Measurements from ENCODE around the gene TIAM2.

TIAM2 gene

DNA sequence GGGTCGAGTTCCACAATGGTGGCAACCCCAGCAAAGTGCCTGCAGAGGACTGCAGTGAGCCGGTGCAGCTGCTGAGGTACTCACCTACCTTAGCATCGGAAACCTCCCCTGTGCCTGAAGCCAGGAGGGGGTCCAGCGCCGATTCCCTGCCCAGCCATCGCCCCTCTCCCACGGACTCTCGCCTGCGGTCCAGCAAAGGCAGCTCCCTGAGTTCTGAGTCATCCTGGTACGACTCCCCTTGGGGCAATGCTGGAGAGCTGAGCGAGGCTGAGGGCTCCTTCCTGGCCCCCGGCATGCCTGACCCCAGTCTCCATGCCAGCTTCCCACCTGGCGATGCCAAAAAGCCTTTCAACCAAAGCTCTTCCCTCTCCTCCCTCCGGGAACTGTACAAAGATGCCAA, 134.6 kb downstream of the TIAM2 start:
- TF ChIP-seq, protein P1, sequence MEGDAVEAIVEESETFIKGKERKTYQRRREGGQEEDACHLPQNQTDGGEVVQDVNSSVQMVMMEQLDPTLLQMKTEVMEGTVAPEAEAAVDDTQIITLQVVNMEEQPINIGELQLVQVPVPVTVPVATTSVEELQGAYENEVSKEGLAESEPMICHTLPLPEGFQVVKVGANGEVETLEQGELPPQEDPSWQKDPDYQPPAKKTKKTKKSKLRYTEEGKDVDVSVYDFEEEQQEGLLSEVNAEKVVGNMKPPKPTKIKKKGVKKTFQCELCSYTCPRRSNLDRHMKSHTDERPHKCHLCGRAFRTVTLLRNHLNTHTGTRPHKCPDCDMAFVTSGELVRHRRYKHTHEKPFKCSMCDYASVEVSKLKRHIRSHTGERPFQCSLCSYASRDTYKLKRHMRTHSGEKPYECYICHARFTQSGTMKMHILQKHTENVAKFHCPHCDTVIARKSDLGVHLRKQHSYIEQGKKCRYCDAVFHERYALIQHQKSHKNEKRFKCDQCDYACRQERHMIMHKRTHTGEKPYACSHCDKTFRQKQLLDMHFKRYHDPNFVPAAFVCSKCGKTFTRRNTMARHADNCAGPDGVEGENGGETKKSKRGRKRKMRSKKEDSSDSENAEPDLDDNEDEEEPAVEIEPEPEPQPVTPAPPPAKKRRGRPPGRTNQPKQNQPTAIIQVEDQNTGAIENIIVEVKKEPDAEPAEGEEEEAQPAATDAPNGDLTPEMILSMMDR (IDR thresholded peaks at IDR 0.05; ENCODE audit: low read depth, low read length) = no peak
- no peak overlapping the region for H3K4me3 ChIP-seq (ENCODE audit: low read depth, low read length)

DNA sequence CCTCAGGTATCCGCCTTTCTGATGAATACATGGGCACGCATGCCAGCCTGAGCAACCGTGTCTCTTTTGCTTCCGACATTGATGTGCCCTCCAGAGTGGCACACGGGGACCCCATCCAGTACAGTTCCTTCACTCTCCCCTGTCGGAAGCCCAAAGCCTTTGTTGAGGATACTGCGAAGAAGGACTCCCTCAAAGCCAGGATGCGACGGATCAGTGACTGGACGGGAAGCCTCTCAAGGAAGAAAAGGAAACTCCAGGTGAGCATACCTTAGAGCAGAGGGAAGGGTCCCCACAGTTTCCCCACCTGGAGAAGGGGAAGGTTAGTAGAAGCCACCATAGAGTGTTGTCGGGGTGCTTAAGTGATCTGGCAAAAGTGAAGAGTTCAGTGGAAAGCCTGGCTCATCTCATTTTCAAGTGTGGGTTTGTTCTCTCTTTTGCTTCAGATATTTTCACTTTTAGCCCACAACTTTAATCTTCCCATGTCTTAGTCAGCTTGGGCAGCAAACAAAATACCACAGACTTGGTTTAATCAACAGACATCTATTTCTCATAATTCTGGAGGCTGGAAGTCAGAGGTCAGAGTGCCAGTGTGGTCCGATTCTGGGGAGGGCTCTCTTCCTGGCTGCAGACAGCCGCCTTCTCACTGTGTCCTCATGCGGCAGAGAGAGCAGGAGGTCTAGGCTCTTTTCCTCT, 135.2 kb downstream of the TIAM2 start:
- H3K4me3 ChIP-seq (ENCODE audit: low read depth, low read length) = no peak overlapping the region
- TF ChIP-seq, protein P1 (IDR thresholded peaks at IDR 0.05; ENCODE audit: low read depth, low read length) = no peak

DNA sequence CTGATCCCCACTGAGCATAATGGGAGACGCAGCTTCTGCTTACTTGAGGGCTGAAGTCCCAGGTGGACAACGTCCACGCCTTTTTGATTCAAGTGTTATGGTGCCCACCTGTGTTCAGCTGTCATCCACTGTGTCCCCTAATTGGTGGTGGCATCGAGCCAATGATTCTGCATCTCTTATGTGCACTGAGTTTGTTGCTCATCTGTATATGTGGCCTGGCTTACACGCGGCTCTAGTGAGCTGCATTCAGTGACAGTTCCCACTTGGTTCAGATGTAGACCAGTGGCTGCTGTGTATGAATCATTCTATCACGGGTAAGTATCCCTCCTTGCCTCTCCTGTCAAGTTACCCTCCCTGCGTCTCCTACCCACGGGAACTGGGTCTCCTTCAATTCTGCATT, 137.5 kb downstream of the TIAM2 start:
- H3K4me3 ChIP-seq (ENCODE audit: low read depth, low read length) = no peak overlapping the region
- TF ChIP-seq, protein P1 (IDR thresholded peaks at IDR 0.05; ENCODE audit: low read depth, low read length) = no peak

DNA sequence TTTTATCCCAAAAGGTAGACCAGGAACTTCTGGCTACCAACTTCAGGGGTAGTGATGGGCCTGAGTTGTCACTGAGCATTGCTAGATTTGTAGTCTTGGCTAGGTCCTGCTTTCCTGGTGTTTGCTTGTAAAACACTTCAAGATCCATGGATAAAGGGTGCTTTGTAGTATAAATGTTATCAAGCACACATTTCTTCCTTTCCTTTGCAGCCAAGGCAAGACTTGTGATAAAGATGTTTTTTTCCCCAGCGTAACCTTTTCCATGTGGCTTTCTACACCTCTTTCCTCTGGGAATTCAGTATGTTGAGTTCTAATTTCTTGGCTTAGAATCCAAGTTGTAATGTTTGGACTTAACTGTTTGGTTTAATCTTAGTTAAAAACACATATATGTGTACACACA, 145.9 kb downstream of the TIAM2 start:
- TF ChIP-seq, protein P1 (IDR thresholded peaks at IDR 0.05; ENCODE audit: low read depth, low read length) = no peak
- no peak overlapping the region for H3K4me3 ChIP-seq (ENCODE audit: low read depth, low read length)

DNA sequence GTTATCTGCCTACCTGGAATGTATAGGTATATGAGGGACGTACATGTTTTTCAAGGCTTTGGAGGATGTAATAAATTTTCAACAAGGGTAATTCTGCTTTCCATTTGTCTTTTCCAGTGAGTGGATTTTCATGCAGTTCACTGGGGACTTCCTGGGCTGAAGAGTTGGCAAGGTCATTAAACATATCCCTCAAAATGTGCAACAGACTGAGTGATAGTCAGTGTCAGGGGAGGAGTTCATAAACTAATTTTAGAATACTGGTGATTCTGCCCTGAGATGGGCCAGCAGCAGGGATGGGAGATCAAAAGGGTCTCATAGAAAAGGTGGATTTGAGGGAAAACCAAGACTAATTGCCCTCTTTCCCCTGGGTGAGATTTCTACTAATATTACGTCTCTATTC, 146.4 kb downstream of the TIAM2 start:
- H3K4me3 ChIP-seq (ENCODE audit: low read depth, low read length) = no peak overlapping the region
- TF ChIP-seq, protein P1 (IDR thresholded peaks at IDR 0.05; ENCODE audit: low read depth, low read length) = no peak

DNA sequence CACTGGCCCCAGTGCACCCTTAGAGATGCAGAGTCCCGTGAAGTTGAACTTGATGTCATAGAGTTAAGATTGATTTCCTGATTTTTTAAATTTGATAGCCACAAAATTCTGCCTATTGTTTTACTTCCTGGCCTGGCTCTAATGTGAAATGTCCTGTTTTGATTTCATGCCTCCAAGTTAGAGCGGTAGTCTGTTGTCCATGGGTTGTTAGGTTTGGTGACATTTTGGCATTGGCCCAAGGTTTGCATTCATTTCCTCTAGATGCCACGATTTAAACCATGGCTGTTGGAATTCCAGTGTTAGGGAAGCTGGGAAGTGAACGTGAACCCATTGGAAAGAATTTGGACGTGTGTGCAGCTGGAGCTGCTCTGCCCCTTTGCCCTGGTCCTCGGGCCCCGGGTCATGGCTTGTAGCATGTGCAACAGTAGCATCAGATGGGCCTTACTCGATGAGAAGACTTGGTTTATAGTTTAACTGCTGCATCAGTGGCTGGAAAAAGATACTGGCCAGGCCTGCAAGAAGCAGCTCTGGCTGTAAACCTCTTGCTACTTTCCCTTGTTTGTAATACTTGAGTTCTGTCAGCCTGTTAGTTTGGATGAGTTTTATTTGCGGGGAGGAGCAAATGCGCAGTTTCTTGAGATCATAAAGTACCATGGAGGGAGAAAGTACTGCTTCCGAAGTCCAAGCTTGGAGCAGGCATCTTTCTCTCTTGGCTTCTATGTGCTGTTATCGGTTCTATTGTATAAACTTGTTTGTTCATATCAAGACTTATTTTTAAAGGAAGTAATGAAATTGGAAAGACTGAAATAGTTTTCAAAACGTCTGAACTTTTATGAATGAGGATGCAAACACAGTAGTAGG, 147.3 kb downstream of the TIAM2 start:
- TF ChIP-seq, protein P1 (IDR thresholded peaks at IDR 0.05; ENCODE audit: low read depth, low read length) = no peak
- peak overlapping the region; percentile 50; the same call in 1 of the 2 replicates for H3K4me3 ChIP-seq (ENCODE audit: low read depth, low read length)

DNA sequence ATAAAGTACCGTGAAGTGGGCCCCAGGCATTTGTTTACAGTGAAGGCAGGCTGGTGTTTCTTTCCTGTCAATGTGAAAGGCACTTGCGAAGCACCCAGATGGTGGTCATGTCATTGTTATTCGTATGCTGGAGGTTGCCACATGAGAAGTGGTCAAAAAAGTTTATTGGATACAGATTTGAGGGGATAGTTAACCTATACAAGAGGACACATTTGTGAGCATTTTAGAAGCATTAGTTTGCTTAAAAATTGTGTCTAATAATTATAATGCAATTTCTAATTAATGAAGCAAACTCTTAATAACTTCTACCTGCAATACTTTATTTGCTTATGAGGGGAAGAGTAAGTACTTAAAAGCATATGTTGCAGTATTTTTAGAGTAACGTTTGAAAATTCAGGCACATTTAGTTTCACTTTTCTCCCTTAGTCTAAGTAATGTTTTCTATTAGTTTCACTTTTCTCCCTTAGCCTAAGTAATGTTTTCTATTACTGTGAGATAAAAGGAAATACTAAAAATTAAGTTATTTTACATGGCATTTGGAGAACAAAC, 148.0 kb downstream of the TIAM2 start:
- H3K4me3 ChIP-seq (ENCODE audit: low read depth, low read length) = peak overlapping the region; percentile 50
- TF ChIP-seq, protein P1 (IDR thresholded peaks at IDR 0.05; ENCODE audit: low read depth, low read length) = no peak

All from WI38 (cell line).